ENCODE results near the gene GALR2.

Gene GALR2

GRCh38 chr17:76120658-76121008 lies 46.1 kb downstream of the GALR2 start:
- Mint-ChIP-seq H3K27me3 (no peaks in the 10 kb centered on the region), H3K9me3 (no peaks in the 10 kb centered on the region), H3K27ac (no peak overlapping the region), H3K4me1 (ENCODE audit: low read depth) (peaks cover 10% of the 10 kb centered on the region), H3K36me3 (ENCODE audit: low read depth) (no peaks in the 10 kb centered on the region), H3K4me3 (no peak overlapping the region)

GRCh38 chr17:76121932-76122430 lies 47.4 kb downstream of the GALR2 start:
- no peak overlapping the region for H3K4me3 Mint-ChIP-seq
- H3K36me3 Mint-ChIP-seq (ENCODE audit: low read depth), result no peaks in the 10 kb centered on the region
- no peaks in the 10 kb centered on the region for H3K9me3 Mint-ChIP-seq
- H3K27ac Mint-ChIP-seq, result peak overlapping the region; percentile 66
- H3K27me3 Mint-ChIP-seq, result no peaks in the 10 kb centered on the region
- H3K4me1 Mint-ChIP-seq (ENCODE audit: low read depth), result peaks cover 16% of the 10 kb centered on the region

GRCh38 chr17:76122431-76123190 lies 48.0 kb downstream of the GALR2 start:
- Mint-ChIP-seq H3K4me3 (no peak overlapping the region), H3K27ac (peak overlapping the region; percentile 68), H3K4me1 (ENCODE audit: low read depth) (peaks cover 20% of the 10 kb centered on the region), H3K36me3 (ENCODE audit: low read depth) (no peaks in the 10 kb centered on the region), H3K9me3 (no peaks in the 10 kb centered on the region), H3K27me3 (no peaks in the 10 kb centered on the region)

GRCh38 chr17:76123191-76123499 lies 48.6 kb downstream of the GALR2 start:
- Mint-ChIP-seq H3K4me1 (ENCODE audit: low read depth) (peaks cover 20% of the 10 kb centered on the region), H3K27me3 (no peaks in the 10 kb centered on the region), H3K27ac (peak overlapping the region; percentile 68), H3K9me3 (no peaks in the 10 kb centered on the region), H3K4me3 (no peak overlapping the region), H3K36me3 (ENCODE audit: low read depth) (no peaks in the 10 kb centered on the region)

- Mint-ChIP-seq H3K4me3 (no peak overlapping the region), H3K36me3 (ENCODE audit: low read depth) (no peaks in the 10 kb centered on the region), H3K27me3 (no peaks in the 10 kb centered on the region), H3K27ac (no peak overlapping the region), H3K4me1 (ENCODE audit: low read depth) (peaks cover 20% of the 10 kb centered on the region), H3K9me3 (no peaks in the 10 kb centered on the region)
Observed at GRCh38 chr17:76123749-76124581, 49.4 kb downstream of the GALR2 start.

- H3K36me3 Mint-ChIP-seq (ENCODE audit: low read depth), result no peaks in the 10 kb centered on the region
- H3K9me3 Mint-ChIP-seq, result no peaks in the 10 kb centered on the region
- H3K27me3 Mint-ChIP-seq, result no peaks in the 10 kb centered on the region
- H3K27ac Mint-ChIP-seq, result peak overlapping the region; percentile 5
- H3K4me1 Mint-ChIP-seq (ENCODE audit: low read depth), result peaks cover 20% of the 10 kb centered on the region
- no peak overlapping the region for H3K4me3 Mint-ChIP-seq
Observed at GRCh38 chr17:76124582-76125390, 50.2 kb downstream of the GALR2 start.

- Mint-ChIP-seq H3K4me1 (ENCODE audit: low read depth) (peaks cover 20% of the 10 kb centered on the region), H3K9me3 (no peaks in the 10 kb centered on the region), H3K27me3 (no peaks in the 10 kb centered on the region), H3K27ac (no peak overlapping the region), H3K4me3 (no peak overlapping the region), H3K36me3 (ENCODE audit: low read depth) (no peaks in the 10 kb centered on the region)
Observed at GRCh38 chr17:76125391-76125675, 50.8 kb downstream of the GALR2 start.

- Mint-ChIP-seq H3K4me1 (ENCODE audit: low read depth) (peaks cover 20% of the 10 kb centered on the region), H3K36me3 (ENCODE audit: low read depth) (no peaks in the 10 kb centered on the region), H3K9me3 (no peaks in the 10 kb centered on the region), H3K27me3 (no peaks in the 10 kb centered on the region), H3K27ac (no peak overlapping the region), H3K4me3 (no peak overlapping the region)
Observed at GRCh38 chr17:76125922-76126321, 51.3 kb downstream of the GALR2 start.
